NCI-H1694 (cell line): ENCODE measurements around the gene FOXL1.

Experiments used
- DNase-seq: peaks from one replicate; lab custom pipeline; 2025; lab: John Stamatoyannopoulos, UW

Gene FOXL1

DNA sequence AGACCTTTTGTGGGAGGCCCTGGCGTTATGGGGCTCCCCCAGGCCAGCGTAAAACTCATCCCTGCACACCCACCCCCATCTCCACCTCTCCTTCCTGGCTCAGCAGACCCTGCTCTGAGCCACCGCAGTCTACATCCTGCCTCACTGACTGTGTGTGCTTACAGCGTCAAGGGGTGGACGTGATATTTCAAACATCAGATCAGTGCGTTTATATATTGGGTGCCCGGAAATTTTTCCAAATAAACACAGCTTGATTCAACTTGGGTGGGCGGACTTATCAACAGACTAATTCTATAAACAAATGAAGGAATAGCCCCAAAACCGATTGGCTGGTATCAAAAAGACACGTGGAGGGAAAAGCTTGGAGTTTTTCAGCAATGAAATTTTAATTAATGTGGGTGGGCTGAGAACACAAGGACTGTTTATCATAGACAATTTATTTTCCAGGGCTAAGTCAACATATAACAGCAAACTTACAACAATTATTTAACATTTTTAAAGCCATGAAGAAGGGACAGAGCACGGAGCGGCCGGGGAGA lies at the start of gene FOXL1:
Gene FOXL1, plus strand, starts transcription at position 489 of the 539 bp plus-strand sequence. CDS start 175 bp downstream, outside the sequence.
- no peak for DNase-seq

DNA sequence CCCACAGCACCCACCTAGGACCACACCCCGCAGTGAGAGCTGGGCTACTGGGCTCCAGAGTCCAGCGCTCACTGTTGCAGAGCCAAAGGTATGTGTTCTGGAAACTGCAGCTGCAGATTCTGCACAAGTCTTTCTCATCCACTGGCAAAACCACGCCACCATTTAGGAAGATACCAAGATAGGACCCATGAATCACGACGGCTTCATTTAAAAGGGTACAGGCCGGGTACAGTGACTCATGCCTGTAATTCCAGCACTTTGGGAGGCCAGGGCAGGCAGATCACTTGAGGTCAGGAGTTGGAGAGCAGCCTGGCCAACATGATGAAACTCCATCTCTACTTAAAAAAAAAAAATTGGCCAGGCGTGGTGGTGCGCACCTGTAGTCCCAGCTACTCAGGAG lies 49.2 kb upstream of the FOXL1 start:
- DNase-seq = no peak

DNA sequence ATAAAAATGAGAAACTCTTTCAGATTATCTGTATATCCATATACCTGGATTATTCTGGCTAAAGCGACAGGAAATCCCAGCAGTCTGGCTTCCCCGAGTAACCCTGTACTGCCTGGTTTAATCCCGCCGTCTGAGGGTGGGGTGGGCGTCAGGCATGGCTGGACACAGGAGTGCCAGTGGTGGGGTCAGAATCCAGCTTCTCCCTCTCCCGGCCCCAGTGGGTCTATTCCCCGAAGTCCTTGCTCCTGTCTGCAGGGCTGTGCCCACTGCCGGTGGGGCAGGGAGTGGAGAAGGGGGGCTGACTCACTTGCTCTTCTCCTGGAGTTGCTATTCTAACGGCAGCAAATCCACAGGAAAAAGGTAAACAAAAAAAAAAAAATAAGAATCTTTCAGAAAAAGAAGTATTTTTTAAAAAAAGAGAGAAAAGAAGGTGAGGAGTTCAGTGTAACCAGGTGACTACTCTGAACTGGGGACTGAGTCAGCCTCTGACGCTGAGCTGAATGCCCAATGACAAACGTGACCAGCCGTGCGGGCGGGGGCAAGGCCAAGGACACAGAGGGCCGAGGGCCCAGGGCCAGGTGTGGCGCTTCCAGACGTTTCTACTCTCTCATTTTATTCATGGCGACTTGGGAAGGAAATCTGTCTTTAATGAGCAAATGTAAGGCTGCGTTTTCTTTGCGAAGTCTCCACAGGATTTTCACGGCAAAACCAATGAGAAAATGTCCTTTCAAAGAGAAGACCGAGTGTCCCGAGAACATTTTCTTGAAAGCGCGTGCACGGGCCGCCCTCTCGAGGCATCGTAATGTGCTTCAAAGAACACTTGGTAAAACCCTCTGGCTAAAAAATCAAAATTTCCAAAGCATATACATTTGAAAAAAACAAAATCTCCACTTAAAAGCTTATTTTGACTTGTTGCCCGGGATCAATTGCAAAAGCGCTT lies 47.8 kb upstream of the FOXL1 start:
- no peak for DNase-seq

DNA sequence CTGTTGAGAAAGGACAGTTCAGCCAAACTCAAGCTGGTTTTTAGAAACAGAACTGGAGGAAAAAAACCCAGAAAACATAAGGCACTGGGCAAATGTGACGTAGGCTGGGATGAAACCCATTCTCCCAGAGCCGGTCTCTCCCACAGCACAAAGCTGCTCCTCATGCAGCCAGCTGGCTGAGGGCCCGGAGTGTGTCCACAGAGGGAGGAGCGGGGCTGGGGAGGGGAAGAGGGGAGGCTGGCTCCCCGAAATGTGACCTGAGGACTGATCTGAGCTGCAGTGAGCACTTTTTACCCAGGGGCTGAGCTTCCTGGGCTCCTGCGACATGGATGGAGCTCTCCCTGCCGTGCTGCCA lies 47.2 kb upstream of the FOXL1 start:
- DNase-seq = no peak

DNA sequence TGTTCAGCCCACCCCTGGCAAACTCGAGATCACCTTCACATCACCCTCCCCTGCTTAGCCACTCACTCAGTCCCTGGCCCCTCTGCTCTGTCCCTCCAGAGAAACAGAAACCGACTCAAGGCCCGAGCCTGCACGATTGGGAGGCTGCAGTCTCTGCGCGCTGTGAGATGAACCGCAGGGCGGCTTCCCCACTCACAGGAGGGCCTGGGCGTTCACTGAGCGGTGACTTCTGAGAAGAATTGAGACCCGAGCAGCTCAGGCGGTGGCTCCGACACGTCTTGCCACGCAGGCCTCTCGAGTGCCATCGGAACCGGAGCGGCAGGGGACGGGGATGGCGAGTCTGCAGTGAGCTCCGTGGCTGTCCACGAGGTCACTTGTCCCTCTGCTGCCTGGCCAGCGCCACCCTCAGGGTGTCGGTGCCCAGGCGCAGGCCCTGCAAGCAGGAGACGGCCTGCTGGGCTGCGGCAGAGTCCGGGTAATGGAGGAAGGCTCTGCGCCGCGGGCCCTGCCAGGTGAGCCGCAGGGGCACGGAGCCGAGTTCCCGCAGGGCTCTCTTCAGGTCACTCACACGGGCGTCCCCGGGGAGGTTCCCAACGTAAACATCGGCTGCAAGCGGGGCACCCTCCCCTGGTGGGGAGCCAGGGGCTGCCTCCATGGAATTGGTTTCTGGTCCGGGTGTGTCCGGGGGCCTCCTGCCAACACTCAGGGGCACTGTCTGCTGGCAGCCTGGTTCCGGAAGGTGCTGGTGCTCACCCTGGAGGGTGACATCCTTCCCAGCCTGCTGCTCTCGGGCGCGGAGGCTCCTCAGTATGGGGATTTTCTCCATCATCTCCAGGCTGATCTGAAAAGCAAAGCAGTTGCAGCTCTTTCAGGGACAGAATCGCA lies 46.5 kb upstream of the FOXL1 start:
- no peak for DNase-seq

DNA sequence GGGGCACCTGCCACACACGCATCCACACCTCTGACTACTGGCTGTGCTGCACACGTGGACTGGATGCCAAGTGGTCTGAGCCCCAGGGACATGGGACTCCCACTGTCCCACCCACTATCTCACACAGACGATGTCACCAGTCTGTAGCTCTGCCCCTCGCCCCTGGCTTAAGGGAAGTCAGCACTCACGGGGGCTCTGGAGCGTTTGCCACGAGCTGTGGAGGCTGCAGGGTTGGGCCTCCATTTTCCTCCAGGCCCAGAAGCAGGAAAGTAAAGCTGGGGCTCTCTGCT lies 45.9 kb upstream of the FOXL1 start:
- no peak for DNase-seq

DNA sequence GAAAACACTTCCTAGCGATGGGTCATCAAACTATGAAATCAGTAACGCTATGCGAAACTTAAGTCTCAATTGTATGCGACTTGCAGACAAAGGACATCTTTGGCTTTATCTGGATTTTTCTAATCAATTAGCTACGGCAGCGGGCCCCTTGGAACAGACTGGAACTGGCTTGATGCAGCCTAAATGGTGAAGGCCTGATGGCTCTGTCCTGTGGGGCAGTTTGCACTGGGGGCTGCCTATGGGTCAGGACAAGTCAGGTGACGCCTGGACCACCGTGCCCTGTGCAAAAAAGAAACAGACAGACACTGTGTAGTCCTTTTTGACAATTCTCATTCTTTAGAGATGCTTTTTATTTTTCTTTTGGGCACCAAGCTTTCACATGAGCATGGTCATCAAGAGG lies 45.3 kb upstream of the FOXL1 start:
- DNase-seq = no peak

DNA sequence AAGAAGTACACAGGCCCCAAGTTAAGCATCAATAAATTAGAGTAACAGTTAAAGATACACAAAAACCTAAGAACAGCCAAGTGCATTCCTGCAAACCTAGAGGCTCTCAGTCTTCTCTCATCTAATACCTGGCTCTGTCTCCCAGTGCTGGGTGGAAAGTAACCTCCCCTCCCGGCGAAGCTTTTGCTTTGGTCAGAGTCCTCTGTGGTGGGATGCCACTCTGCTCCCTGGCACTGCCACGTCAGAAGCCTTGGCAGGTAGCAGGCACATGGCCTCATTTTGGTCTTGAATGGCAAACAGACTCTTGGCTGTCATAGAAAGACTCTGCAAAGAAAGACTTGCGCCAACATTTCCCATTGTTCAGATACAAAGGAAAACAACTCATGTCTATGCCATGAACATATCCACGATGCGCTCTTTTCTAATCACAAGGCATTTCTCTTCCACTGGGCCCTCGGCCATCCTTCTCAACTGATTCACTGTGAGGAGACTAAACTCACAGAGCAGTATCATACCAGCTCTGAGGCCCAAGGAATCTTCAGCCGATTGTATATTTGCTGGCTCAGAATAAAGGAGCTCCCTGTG lies 44.5 kb upstream of the FOXL1 start:
- no peak for DNase-seq

DNA sequence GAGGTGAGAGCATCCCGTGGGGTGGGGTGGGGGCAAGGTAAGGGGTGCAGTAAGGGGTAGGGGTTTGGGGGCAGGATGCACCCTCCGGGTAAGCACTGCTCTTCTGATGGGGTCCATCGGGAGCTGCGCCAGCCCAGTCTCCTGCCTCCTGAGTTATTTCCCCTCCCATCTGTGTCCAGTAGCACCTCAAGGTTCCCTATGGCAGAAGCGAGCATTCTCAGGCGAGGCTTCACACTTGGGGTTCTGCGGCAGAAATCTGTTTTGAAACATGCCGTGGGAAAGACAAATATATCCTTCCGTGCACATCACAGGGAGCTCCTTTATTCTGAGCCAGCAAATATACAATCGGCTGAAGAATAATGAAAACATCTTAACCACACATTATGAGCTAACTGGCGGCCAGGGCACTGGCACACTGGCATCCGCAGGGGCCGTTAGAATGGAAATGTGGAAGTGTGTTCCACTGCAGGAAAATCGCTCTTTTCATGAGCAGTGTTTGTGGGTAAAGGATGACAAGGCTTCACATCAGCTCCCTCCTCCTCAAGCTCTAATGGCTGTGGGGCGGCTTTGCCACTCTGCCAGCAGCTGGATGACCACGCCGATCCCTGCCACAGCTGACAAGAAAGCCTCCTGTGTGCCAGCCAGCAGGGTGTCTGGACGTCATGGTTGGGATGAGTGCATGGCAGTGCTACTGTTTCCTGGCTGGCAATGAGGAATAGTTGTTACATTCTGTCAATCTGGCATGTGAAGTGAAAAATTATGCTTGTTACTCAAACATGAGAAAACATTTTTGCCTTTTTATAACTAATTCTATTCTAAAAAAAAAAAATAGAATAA lies 43.4 kb upstream of the FOXL1 start:
- DNase-seq = no peak

DNA sequence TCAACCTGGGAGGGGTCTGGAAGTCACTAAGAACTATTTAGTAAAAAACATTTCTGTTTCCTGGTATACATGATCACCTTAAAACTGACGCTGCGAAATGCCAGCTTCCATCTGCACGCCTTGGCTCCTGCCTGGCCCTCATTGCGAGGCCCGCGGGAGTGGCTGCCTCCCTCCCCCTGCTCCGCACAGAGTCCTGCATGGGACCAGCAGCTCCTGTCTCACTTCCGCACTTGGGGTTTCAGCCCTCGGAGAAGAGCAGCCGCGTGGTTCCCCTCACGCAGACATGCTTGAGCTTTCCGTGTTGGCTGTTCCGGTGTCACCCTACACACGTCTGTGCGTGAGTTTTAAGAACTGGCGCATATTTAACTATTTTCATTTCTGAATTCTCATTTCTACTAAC lies 41.7 kb upstream of the FOXL1 start:
- no peak for DNase-seq

DNA sequence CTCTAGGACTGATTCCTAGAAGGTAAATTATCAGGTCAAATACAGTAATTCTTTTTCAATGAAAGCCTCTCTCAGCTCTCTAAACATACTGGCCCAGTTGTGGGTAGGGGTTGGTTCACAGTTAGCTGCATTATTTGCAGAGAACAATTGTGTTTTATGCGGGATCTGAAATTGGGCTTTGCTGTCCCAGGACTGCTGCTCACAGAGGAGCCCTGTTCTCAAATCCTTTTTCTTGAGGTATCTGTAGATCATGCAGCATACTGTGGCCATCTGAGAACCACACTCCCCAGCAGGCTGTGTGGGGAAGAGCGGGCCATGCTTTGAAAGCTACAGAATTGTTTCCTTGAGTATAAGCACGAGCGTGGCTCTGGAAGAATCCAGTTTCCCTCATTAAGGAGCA lies 40.9 kb upstream of the FOXL1 start:
- DNase-seq = no peak

DNA sequence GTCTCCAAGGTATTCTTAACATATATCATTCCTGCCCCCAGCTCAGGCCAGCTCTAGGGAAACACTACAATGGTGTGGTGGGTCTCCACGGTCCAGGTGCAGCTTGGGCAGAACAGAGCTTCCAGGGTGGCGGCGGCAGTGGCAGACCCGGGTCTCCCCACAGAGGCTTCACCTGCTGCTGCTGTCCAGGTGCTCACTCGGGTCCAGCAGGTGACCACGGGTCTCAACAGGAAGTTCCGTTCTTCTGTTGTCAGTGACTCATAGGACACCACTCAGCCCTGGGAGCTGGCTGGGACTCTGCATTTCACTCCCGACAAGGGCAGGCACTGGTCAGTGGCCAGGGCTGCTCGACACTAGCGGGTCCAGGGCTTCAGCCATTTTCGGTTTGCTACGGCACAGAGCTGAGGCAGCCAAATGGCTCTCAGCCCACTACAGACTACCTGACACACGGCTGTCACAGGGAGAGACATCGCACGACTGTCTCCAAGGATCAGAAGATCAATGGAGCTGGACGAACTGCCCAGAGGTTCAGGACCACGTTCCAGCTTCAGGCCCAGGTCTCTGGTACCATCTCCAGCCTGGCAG lies 40.1 kb upstream of the FOXL1 start:
- no peak for DNase-seq

DNA sequence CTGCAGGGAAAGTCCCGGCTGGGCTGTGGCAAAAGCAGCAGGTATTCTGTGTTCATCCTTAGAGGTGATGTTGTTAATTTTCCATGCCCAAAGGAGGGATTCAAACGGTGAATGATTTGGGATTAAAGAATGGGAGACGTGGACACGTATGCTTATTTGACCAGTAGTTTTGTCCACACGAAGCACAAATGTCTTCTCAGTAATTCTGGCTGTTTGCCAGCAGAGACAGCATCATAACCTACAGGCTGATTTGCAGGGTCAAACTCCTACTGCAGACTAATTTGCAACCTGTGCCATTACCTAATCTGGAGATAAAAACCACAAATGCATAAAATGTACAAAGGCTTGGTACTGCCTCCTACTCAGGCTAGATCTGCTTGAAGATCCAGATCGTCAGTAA lies 37.5 kb upstream of the FOXL1 start:
- no peak for DNase-seq

DNA sequence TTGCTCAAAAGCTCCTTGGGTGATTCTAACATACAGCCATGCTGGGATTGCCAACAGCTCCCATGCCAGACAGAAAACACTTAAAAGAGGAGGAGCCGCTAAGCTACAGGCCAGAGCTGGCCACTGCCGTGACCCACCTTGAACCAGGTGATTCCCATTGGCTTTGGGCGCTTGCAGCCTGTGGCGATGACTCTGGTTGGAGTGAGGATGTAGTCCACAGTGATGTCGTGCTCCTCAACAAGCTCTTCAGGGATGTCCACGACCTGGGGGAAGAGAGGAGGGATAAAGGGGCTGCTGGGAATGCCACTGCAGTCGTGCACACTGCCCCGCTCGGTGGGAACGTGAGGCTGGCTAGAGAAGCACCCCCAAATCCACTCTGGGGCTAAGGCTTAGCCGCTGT lies 36.8 kb upstream of the FOXL1 start:
- no peak for DNase-seq

DNA sequence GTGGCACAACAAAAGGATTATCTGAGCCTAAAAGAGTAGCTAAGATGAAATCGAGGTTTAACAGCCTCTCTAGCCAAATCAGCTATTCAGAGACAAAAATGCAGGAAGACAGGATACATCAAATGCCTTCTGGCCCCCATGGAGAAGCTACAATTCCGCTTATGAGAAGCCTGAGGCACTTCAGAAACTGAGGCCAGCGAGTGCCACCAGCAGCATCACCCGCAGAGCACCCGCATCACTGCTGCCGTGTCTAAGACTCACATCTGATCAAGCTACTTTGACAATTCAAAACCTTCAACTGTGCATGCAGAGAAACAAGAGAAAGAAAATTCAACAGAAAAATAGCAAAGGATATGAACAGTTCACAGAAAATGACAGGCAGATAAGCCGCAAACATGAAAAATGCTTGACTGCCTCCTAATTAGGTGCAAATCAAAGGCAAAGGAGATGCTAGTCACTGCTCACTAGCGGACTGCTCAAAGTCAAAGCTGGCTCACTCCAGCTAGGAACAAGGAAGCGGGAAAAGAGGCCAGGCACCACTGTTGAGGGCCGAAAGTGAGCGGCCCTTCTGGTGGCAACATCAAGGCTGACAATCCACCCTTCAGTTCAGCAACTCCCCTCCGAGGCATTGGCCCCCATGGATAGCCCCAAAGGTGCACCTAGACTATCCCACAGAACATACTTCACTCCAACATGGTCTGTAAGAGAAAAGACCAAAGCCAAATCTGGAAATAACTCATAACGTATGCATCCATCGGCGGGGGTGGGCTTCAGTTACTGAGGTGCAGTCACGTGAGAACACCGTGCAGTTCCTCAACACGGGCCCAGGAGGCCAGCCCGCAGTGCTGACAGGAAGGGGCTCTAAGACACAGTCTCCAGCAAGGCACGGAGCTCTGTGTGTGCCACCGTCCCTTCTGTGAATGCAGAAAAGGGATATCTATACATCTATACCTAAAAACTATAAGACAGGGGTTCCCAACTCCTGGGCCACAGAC lies 35.3 kb upstream of the FOXL1 start:
- DNase-seq = no peak

DNA sequence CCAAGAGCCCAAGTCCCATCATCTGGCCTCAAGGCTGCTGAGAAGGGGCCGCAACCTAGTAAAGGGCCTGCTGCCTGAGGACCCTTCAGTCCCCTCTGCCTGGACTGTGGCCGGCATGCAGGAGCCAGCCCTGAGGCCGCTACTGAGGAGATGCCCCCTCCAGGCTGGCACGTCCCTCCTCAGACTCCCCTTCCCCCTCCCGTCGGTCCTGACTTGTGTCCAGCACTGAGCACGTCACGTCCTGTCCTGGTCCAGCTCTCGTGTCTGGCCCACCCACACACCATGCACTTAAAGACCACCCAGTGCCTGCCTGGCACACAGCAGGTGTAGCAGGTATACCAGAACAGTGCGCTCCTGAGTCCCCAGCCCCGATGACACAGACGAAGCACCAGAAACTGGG lies 32.9 kb upstream of the FOXL1 start:
- DNase-seq = no peak

DNA sequence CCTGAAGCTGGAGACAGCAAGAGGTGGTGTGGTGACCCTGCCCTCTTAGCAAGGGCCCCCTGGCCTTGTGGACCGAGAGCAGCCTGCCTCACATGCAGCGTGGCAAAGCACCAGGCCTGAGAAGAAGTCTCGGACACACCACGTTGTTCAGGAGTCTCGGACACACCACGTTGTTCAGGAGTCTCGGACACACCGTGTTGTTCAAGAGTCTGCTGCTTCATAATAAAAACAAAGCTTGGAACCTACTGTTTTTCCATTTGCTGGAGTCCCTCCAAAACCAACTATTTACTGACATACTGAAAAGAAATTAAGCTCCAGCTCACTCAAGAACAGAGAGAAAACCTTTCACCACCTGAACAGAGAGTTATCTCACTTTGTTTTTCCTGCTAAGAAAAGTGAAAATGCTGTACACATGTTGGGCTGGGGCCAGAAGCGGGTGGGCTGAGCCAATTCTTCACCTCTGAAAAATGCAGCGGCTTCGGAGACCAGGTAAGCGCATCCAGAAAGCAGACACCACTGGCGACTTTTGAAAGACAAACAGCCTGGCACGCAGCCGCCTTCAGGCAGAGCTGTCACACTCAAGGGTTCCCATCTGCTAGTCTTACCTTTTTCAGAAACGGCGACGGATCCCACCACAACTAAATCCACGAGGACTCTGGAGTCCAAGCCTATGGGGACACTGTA lies 32.3 kb upstream of the FOXL1 start:
- DNase-seq = no peak

DNA sequence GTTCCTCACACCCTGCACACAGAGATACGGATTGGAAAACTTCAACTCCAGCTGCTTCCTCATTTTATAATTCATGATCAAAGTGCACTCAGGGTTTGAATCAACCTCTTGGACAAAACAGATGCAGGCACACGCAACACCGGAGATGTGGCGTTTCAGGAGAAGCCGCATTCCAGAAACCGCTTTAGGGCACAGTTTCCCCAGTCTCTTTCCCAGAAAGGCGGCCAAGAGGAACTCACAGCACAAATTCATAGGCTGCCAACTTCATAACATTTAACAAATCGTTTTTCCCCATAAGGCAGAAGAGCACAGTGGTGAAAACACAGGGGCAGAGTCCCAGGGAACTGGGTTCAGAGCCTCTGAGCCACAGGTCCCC lies 31.7 kb upstream of the FOXL1 start:
- DNase-seq = no peak

DNA sequence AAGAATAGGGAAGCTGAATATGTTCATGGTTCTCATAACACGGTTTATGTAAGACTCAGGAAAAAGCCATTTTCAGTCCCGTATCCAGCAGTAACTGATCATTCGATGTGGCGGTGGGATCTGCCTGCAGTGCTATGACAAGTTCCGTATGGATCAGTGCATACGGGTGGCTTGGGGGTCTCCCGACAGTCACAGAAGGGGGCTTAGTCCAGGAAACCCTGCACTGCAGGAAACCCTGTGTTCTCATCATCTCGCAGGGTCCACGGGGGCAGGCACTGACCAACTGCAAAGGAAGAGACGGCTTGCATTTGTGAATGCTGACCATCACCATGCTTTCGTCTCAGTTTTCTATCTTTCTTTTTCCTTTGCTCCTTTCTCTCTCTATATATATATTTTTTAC lies 31.1 kb upstream of the FOXL1 start:
- no peak for DNase-seq
